ENCODE measurements around the gene BABAM2.
"Not testable (repeated sequence)": the region's sequence is repeated elsewhere in the genome, so short reads cannot be mapped to it uniquely, and the experiment has no call there.

DNA sequence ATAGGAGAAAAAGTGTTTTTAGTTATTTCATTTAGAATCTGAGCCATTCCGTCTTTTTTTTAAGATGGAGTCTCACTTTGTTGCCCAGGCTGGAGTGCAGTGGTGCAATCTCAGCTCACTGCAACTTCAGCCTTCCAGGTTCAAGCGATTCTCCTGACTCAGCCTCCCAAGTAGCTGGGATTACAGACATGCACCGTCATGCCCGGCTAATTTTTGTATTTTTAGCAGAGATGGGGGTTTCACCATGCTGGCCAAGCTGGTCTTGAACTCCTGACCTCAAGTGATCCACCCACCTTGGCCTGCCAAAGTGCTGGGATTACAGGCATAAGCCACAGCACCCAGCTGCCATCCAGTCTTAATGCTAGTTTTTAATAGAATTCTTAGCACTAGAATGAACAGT is 364.7 kb downstream of the BABAM2 start:
- not testable (repeated sequence) for TF ChIP-seq ELF1 (tag; IDR thresholded peaks at IDR 0.05); ZNF785 (CRISPR knock-in tag; IDR thresholded peaks at IDR 0.05); SMAD3 (CRISPR knock-in tag; conservative IDR thresholded peaks at IDR 0.05); NRF1 (conservative IDR thresholded peaks at IDR 0.05 in 1 of 2, IDR thresholded peaks at IDR 0.05 in 1 of 2); TAF7 (tag; IDR thresholded peaks at IDR 0.05); BRD9 (IDR thresholded peaks at IDR 0.05; ENCODE audit: low read depth, partially characterized antibody); PML (IDR thresholded peaks at IDR 0.05; ENCODE audit: low read length)
- TF ChIP-seq, protein P1, sequence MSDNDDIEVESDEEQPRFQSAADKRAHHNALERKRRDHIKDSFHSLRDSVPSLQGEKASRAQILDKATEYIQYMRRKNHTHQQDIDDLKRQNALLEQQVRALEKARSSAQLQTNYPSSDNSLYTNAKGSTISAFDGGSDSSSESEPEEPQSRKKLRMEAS (CRISPR knock-in tag; IDR thresholded peaks at IDR 0.05): not testable (repeated sequence)
- TF ChIP-seq, protein P2, sequence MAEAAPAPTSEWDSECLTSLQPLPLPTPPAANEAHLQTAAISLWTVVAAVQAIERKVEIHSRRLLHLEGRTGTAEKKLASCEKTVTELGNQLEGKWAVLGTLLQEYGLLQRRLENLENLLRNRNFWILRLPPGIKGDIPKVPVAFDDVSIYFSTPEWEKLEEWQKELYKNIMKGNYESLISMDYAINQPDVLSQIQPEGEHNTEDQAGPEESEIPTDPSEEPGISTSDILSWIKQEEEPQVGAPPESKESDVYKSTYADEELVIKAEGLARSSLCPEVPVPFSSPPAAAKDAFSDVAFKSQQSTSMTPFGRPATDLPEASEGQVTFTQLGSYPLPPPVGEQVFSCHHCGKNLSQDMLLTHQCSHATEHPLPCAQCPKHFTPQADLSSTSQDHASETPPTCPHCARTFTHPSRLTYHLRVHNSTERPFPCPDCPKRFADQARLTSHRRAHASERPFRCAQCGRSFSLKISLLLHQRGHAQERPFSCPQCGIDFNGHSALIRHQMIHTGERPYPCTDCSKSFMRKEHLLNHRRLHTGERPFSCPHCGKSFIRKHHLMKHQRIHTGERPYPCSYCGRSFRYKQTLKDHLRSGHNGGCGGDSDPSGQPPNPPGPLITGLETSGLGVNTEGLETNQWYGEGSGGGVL (CRISPR knock-in tag; IDR thresholded peaks at IDR 0.05): not testable (repeated sequence)
